DOHH2 (cell line): ENCODE measurements around the gene RNF207.

ENCODE experiments used
- CTCF ChIP-seq: fragments of 200-600 bp; sonication (generic); IDR thresholded peaks from one replicate; pipeline ENCODE4 v1.5.1; 2014; ENCODE audit warnings: antibody characterized with exemption, mild to moderate bottlenecking, low read depth, low read length; ENCODE audit not compliant: poor library complexity, severe bottlenecking
- EZH2phosphoT487 ChIP-seq: fragments of 200-600 bp; sonication (generic); IDR thresholded peaks from 2 replicates; pipeline ENCODE4 v1.6.1; 2017; ENCODE audit warnings: borderline replicate concordance, mild to moderate bottlenecking, antibody characterized with exemption, low read length, moderate library complexity, mixed read lengths

GRCh38 chr1:6185151-6185550 lies 20.8 kb upstream of the RNF207 start:
- TF ChIP-seq CTCF (no peak), EZH2phosphoT487 (no peak)
